Colonic mucosa (tissue), 4 donors: Measurements from ENCODE around the gene IGDCC3. TPM values are rescaled to one million over a fixed set of nuclear protein-coding genes. Genes with fewer than 3 reads are reported as not detected.

Experiments
- DNase-seq: peaks from one replicate; pipeline ENCODE4 v3.0.0-alpha.2; 2020
- H3K27ac ChIP-seq: fragments of 200-600 bp; one replicate; pipeline ENCODE4 v1.8.0; 2021
- H3K27me3 ChIP-seq: fragments of 200-600 bp; one replicate; pipeline ENCODE4 v1.8.0; 2021
- H3K36me3 ChIP-seq: fragments of 200-600 bp; one replicate; pipeline ENCODE4 v1.8.0; 2021
- H3K4me1 ChIP-seq: fragments of 200-600 bp; one replicate; pipeline ENCODE4 v1.8.0; 2021; ENCODE audit warnings: mild to moderate bottlenecking
- H3K4me3 ChIP-seq: fragments of 200-600 bp; one replicate; pipeline ENCODE4 v1.8.0; 2021
- H3K9ac ChIP-seq, 2 donors: one replicate each; pipeline ENCODE4 v1.7.0; 2013; ENCODE audit warnings: control low read depth in 2 of 2, low read depth in 2 of 2, low read length in 2 of 2
- H3K9me3 ChIP-seq: fragments of 200-600 bp; one replicate; pipeline ENCODE4 v1.8.0; 2021
- intact Hi-C: fragments of 100-400 bp; cut with DNase I; formaldehyde crosslinking; loops from one replicate; pipeline ENCODE4 v1.14.1; 2022
- total RNA-seq, 2 donors: library from RNA; stranded (reverse); fragmentation: NEBNext Ultra II Directional in 1 of 2; extraction: Animal tissue kit (Norgen Biotek cat#: 25700) in 1 of 2; gene quantifications; one replicate each; pipeline ENCODE4 v1.2.1, GENCODE V29; 2021
- TF ChIP-seq, protein P1 (sequence below): fragments of 200-600 bp; IDR thresholded peaks from one replicate; pipeline ENCODE4 v1.8.0; 2022; ENCODE audit warnings: antibody characterized with exemption, mild to moderate bottlenecking
- donor health status: healthy.
- donor health status: DM: no; HTN: no; CAD: no.
- donor health status: DM: no; HTN: no; CAD: no.

IGDCC3 gene
- total RNA-seq, 2 donors from 2014 or later: 0.12 TPM; not detected in 1

DNA sequence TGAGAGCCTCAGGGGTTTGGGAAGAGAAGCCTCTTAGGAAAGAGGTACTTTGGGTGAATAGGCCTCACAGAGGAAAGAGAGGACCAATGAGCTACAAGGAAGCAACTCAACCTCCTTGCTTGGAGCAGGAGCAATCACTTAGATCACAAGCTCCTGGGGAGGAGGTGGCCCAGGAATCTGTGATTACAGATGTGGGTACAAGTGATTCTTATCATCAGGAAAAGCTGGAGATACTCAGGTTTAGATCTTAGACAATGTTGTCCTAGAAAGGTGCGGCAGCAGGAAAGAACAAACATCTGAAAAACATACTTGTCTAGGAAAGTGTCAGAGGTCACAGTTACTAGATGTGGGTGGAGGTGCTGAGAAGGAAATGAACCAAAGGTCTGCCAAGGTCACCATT lies 99.3 kb downstream of the IGDCC3 start:
- no peak for DNase-seq

More for the DNA sequence above, 99.3 kb downstream of the IGDCC3 start:
- intact Hi-C loops: loop anchor here (5.0 kb wide), 1 partner anchor 91 kb away; the partner anchor contains the start of gene CLPX
- H3K9me3 ChIP-seq: no peaks in the 10 kb centered on the region
- TF ChIP-seq, protein P1, sequence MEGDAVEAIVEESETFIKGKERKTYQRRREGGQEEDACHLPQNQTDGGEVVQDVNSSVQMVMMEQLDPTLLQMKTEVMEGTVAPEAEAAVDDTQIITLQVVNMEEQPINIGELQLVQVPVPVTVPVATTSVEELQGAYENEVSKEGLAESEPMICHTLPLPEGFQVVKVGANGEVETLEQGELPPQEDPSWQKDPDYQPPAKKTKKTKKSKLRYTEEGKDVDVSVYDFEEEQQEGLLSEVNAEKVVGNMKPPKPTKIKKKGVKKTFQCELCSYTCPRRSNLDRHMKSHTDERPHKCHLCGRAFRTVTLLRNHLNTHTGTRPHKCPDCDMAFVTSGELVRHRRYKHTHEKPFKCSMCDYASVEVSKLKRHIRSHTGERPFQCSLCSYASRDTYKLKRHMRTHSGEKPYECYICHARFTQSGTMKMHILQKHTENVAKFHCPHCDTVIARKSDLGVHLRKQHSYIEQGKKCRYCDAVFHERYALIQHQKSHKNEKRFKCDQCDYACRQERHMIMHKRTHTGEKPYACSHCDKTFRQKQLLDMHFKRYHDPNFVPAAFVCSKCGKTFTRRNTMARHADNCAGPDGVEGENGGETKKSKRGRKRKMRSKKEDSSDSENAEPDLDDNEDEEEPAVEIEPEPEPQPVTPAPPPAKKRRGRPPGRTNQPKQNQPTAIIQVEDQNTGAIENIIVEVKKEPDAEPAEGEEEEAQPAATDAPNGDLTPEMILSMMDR: no peak
- no peaks in the 10 kb centered on the region for H3K4me1 ChIP-seq
- no peaks in the 10 kb centered on the region for H3K27me3 ChIP-seq
- peak overlapping the region; percentile 46 for H3K27ac ChIP-seq
- no peak overlapping the region for H3K9ac ChIP-seq
- no peaks in the 10 kb centered on the region for H3K36me3 ChIP-seq
- no peak overlapping the region for H3K4me3 ChIP-seq

Other genes with a start within 250 kb of the IGDCC3 start
- gene PDCD7, start 244.2 kb downstream of the IGDCC3 start, total RNA-seq: 10 to 100 TPM; 20.7 to 21.2 TPM
- gene CLPX, start 192.7 kb downstream of the IGDCC3 start, total RNA-seq: 10 to 100 TPM; 41.8 to 62.0 TPM
- gene CILP, start 166.5 kb downstream of the IGDCC3 start, total RNA-seq: 1 to 10 TPM; 3.7 to 8.7 TPM
- gene PARP16, start 91.1 kb downstream of the IGDCC3 start, total RNA-seq: 1 to 10 TPM; 9.5 to 9.9 TPM
- not detected for gene RNU5A-1, start 82.0 kb downstream of the IGDCC3 start, total RNA-seq
- gene RNU5B-1, start 73.3 kb downstream of the IGDCC3 start, total RNA-seq: 10 to 100 TPM in 1 of 2 donors, not detected in 1; 26.1 TPM
- 1 to 10 TPM in 1 of 2 donors, under 1 TPM in 1; 0.96 to 1.9 TPM for gene IGDCC4, start 44.9 kb upstream of the IGDCC3 start, total RNA-seq
- 10 to 100 TPM; 34.2 to 34.3 TPM for gene DPP8, start 139.7 kb upstream of the IGDCC3 start, total RNA-seq
- 10 to 100 TPM; 36.0 to 68.7 TPM for gene HACD3, start 152.5 kb upstream of the IGDCC3 start, total RNA-seq
- gene INTS14, start 233.1 kb upstream of the IGDCC3 start, total RNA-seq: 10 to 100 TPM; 37.2 to 41.1 TPM
- gene SLC24A1, start 243.9 kb upstream of the IGDCC3 start, total RNA-seq: 1 to 10 TPM; 5.5 to 7.1 TPM